ENCODE measurements around the gene FEM1A.
"Not testable (repeated sequence)": the region's sequence is repeated elsewhere in the genome, so short reads cannot be mapped to it uniquely, and the experiment has no call there.

Gene FEM1A

GRCh38 chr19:4791183-4792018, at the start of gene FEM1A:
Gene FEM1A (plus strand): TSS chr19:4791734. CDS start chr19:4791855, 121 bp downstream.
- in situ Hi-C loops (cut with HindIII; ENCODE audit: low sequenced_read_pairs): no loop called here

- in situ Hi-C loops (cut with HindIII; ENCODE audit: low sequenced_read_pairs): no loop called here
Measured at GRCh38 chr19:4742723-4743646, 48.5 kb upstream of the FEM1A start.

GRCh38 chr19:4744451-4745174, 46.9 kb upstream of the FEM1A start:
- in situ Hi-C loops (cut with HindIII; ENCODE audit: low sequenced_read_pairs): no loop called here

GRCh38 chr19:4745175-4745574, 46.4 kb upstream of the FEM1A start:
- in situ Hi-C loops (cut with HindIII; ENCODE audit: low sequenced_read_pairs): not testable (repeated sequence)

GRCh38 chr19:4745986-4746385, 45.5 kb upstream of the FEM1A start:
- in situ Hi-C loops (cut with HindIII; ENCODE audit: low sequenced_read_pairs): no loop called here

GRCh38 chr19:4748185-4748584, 43.3 kb upstream of the FEM1A start:
- in situ Hi-C loops (cut with HindIII; ENCODE audit: low sequenced_read_pairs): no loop called here

- in situ Hi-C loops (cut with HindIII; ENCODE audit: low sequenced_read_pairs): no loop called here
Measured at GRCh38 chr19:4748589-4748988, 42.9 kb upstream of the FEM1A start.

- in situ Hi-C loops (cut with HindIII; ENCODE audit: low sequenced_read_pairs): no loop called here
Measured at GRCh38 chr19:4749870-4750590, 41.5 kb upstream of the FEM1A start.

- in situ Hi-C loops (cut with HindIII; ENCODE audit: low sequenced_read_pairs): no loop called here
Measured at GRCh38 chr19:4754248-4754647, 37.3 kb upstream of the FEM1A start.

GRCh38 chr19:4755459-4755858, 36.1 kb upstream of the FEM1A start:
- in situ Hi-C loops (cut with HindIII; ENCODE audit: low sequenced_read_pairs): no loop called here

- in situ Hi-C loops (cut with HindIII; ENCODE audit: low sequenced_read_pairs): no loop called here
Measured at GRCh38 chr19:4758082-4758481, 33.5 kb upstream of the FEM1A start.

- in situ Hi-C loops (cut with HindIII; ENCODE audit: low sequenced_read_pairs): no loop called here
Measured at GRCh38 chr19:4758659-4759058, 32.9 kb upstream of the FEM1A start.

- in situ Hi-C loops (cut with HindIII; ENCODE audit: low sequenced_read_pairs): no loop called here
Measured at GRCh38 chr19:4759388-4760284, 31.9 kb upstream of the FEM1A start.

- in situ Hi-C loops (cut with HindIII; ENCODE audit: low sequenced_read_pairs): no loop called here
Measured at GRCh38 chr19:4760285-4760650, 31.3 kb upstream of the FEM1A start.

GRCh38 chr19:4763021-4763420, 28.5 kb upstream of the FEM1A start:
- in situ Hi-C loops (cut with HindIII; ENCODE audit: low sequenced_read_pairs): no loop called here

GRCh38 chr19:4764393-4764660, 27.2 kb upstream of the FEM1A start:
- in situ Hi-C loops (cut with HindIII; ENCODE audit: low sequenced_read_pairs): no loop called here

- in situ Hi-C loops (cut with HindIII; ENCODE audit: low sequenced_read_pairs): loop anchor here (5.0 kb wide), 1 partner anchor 33 kb away; no protein-coding TSS in a partner anchor
Measured at GRCh38 chr19:4768934-4769777, 22.4 kb upstream of the FEM1A start.

- in situ Hi-C loops (cut with HindIII; ENCODE audit: low sequenced_read_pairs): no loop called here
Measured at GRCh38 chr19:4772566-4772965, 19.0 kb upstream of the FEM1A start.

Measured in endothelial cell of hepatic sinusoid (primary cell).